SK-N-SH (cell line): ENCODE data around the gene CCAR1. TPM values are rescaled to one million over a fixed set of nuclear protein-coding genes. Genes with fewer than 3 reads are reported as not detected.
"Not testable (repeated sequence)": the region's sequence is repeated elsewhere in the genome, so short reads cannot be mapped to it uniquely, and the experiment has no call there.

Experiments used
- CTCF ChIA-PET: fragments of 300-600, 350-600 bp; formaldehyde crosslinking; extraction: SDS; loops from one replicate; lab custom pipeline; 2021; lab: Yijun Ruan, JAX
- POLR2A ChIA-PET: fragments of 350-600 bp; sonication (Branson Sonifier 250); formaldehyde crosslinking; extraction: SDS; loops from one replicate; lab custom pipeline; 2020; ENCODE audit warnings: antibody characterized with exemption, inconsistent platforms; lab: Yijun Ruan, JAX
- DNase-seq: peaks from one replicate; pipeline ENCODE4 v3.0.0; 2012
- H2AFZ ChIP-seq: fragments of 200-600 bp; sonication (generic); 2 replicates; pipeline ENCODE4 v1.8.1; 2016; ENCODE audit warnings: antibody characterized with exemption, mild to moderate bottlenecking, low read depth
- H3F3A ChIP-seq: fragments of 200-600 bp; sonication (generic); replicated peaks from 2 replicates; pipeline ENCODE3; 2016; ENCODE audit warnings: antibody characterized with exemption, mild to moderate bottlenecking; ENCODE audit not compliant: insufficient read depth
- H3K27ac ChIP-seq, 2 experiments: fragments of 200-500 bp in 1 of 2; fragments of 200-600 bp in 1 of 2; sonication (Bioruptor generic) in 1 of 2; sonication (generic), shearing (Covaris generic) in 1 of 2; 2 replicates each; pipeline versions ENCODE4 v1.5.1 to v1.6.1; 2014 to 2016; ENCODE audit warnings: low read depth in 2 of 2, inconsistent platforms in 1 of 2, low read length in 1 of 2, mild to moderate bottlenecking in 1 of 2, mixed read lengths in 1 of 2
- H3K27me3 ChIP-seq: fragments of 200-600 bp; sonication (generic), shearing (Covaris generic); 2 replicates; pipeline ENCODE4 v1.6.1; 2016; ENCODE audit warnings: mixed run types; ENCODE audit not compliant: insufficient read depth
- H3K36me3 ChIP-seq, 2 experiments: fragments of 200-500 bp in 1 of 2; fragments of 200-600 bp in 1 of 2; sonication (Bioruptor generic) in 1 of 2; sonication (generic) in 1 of 2; replicated peaks in 1 of 2; 2 replicates each; pipeline versions ENCODE3 to v1.5.1; 2014 to 2016; ENCODE audit warnings: low read length in 1 of 2, mild to moderate bottlenecking in 1 of 2; ENCODE audit not compliant: insufficient read depth in 2 of 2, control insufficient read depth in 1 of 2
- H3K4me1 ChIP-seq, 2 experiments: fragments of 200-500 bp in 1 of 2; fragments of 200-600 bp in 1 of 2; sonication (Bioruptor generic) in 1 of 2; sonication (generic), shearing (Covaris generic) in 1 of 2; 2 replicates each; pipeline versions ENCODE4 v1.5.1 to v1.6.1; 2014 to 2016; ENCODE audit warnings: low read depth in 1 of 2, low read length in 1 of 2, mixed run types in 1 of 2; ENCODE audit not compliant: insufficient read depth in 2 of 2, control insufficient read depth in 1 of 2
- H3K4me2 ChIP-seq: fragments of 200-600 bp; sonication (generic), shearing (Covaris generic); 2 replicates; pipeline ENCODE4 v1.6.1; 2017; ENCODE audit warnings: mixed run types
- H3K4me3 ChIP-seq, 2 experiments: fragments of 200-500 bp in 1 of 2; fragments of 200-600 bp in 1 of 2; sonication (Bioruptor generic) in 1 of 2; sonication (generic), shearing (Covaris generic) in 1 of 2; 2 replicates each; pipeline versions ENCODE4 v1.5.1 to v1.8.1; 2014 to 2016; ENCODE audit warnings: low read depth in 2 of 2, inconsistent platforms in 1 of 2, low read length in 1 of 2, mild to moderate bottlenecking in 1 of 2, mixed read lengths in 1 of 2, moderate library complexity in 1 of 2
- H3K79me2 ChIP-seq: fragments of 200-600 bp; sonication (generic); 2 replicates; pipeline ENCODE4 v1.8.1; 2017; ENCODE audit warnings: mild to moderate bottlenecking; ENCODE audit not compliant: insufficient read depth
- H3K9ac ChIP-seq: fragments of 200-600 bp; sonication (generic); 2 replicates; pipeline ENCODE4 v1.6.1; 2017; ENCODE audit warnings: mixed run types
- H3K9me2 ChIP-seq: fragments of 200-600 bp; sonication (generic); 2 replicates; pipeline ENCODE4 v1.6.1; 2017; ENCODE audit warnings: mixed run types
- H3K9me3 ChIP-seq: fragments of 200-600 bp; sonication (generic); 2 replicates; pipeline ENCODE4 v1.6.1; 2017; ENCODE audit warnings: mixed run types, mild to moderate bottlenecking, moderate library complexity
- H4K20me1 ChIP-seq: fragments of 200-600 bp; sonication (generic); 2 replicates; pipeline ENCODE4 v1.6.1; 2017; ENCODE audit warnings: mild to moderate bottlenecking, mixed run types; ENCODE audit not compliant: insufficient read depth
- CTCF ChIP-seq: fragments of 200-600 bp; sonication (generic); IDR thresholded peaks from 2 replicates; pipeline ENCODE4 v1.6.1; 2017; ENCODE audit warnings: antibody characterized with exemption, mild to moderate bottlenecking, moderate library complexity
- ELF1 ChIP-seq: IDR thresholded peaks from 2 replicates; pipeline ENCODE4 v1.4.0; 2012
- EP300 ChIP-seq, 2 experiments: IDR thresholded peaks; 2 replicates each; pipeline versions ENCODE4 v1.4.0 to v1.6.1; 2012; ENCODE audit warnings: borderline replicate concordance in 1 of 2, low read depth in 1 of 2, low read length in 1 of 2
- EZH2phosphoT487 ChIP-seq: fragments of 200-600 bp; sonication (generic); IDR thresholded peaks from 2 replicates; pipeline ENCODE4 v1.6.1; 2017; ENCODE audit warnings: low read depth, mixed run types, mild to moderate bottlenecking, antibody characterized with exemption, moderate library complexity, borderline replicate concordance
- FOXJ3 ChIP-seq: sonication (generic); formaldehyde crosslinking; IDR thresholded peaks from 2 replicates; pipeline ENCODE4 v1.5.1; 2020; ENCODE audit warnings: mild to moderate bottlenecking, missing genetic modification reagents
- GABPA ChIP-seq: IDR thresholded peaks from 2 replicates; pipeline ENCODE4 v1.4.0; 2012; ENCODE audit warnings: low read depth, mild to moderate bottlenecking
- GATA2 ChIP-seq: sonication (generic); formaldehyde crosslinking; IDR thresholded peaks from 2 replicates; pipeline ENCODE4 v1.5.0; 2020; ENCODE audit warnings: mild to moderate bottlenecking, missing genetic modification reagents
- JUND ChIP-seq: IDR thresholded peaks from 2 replicates; pipeline ENCODE4 v1.4.0; 2012
- MAX ChIP-seq: IDR thresholded peaks from 2 replicates; pipeline ENCODE4 v1.4.0; 2012; ENCODE audit warnings: low read depth
- MEF2A ChIP-seq: IDR thresholded peaks from 2 replicates; pipeline ENCODE4 v1.4.0; 2012; ENCODE audit warnings: low read depth, borderline replicate concordance
- MXI1 ChIP-seq: IDR thresholded peaks from 2 replicates; pipeline ENCODE4 v1.6.1; 2012; ENCODE audit warnings: mild to moderate bottlenecking, low read depth, low read length, improper control_type of control experiment
- RCOR1 ChIP-seq: fragments of 150-350 bp; IDR thresholded peaks from 2 replicates; pipeline ENCODE4 v1.6.1; 2017; ENCODE audit warnings: antibody characterized with exemption, low read length
- SIN3A ChIP-seq: IDR thresholded peaks from 2 replicates; pipeline ENCODE4 v1.6.1; 2012; ENCODE audit warnings: low read depth, mild to moderate bottlenecking, low read length, moderate library complexity, borderline replicate concordance
- SMC3 ChIP-seq: IDR thresholded peaks from 2 replicates; pipeline ENCODE4 v1.6.1; 2012; ENCODE audit warnings: low read depth, low read length, improper control_type of control experiment
- TAF1 ChIP-seq: IDR thresholded peaks from 2 replicates; pipeline ENCODE4 v1.6.1; 2012; ENCODE audit warnings: low read depth, mild to moderate bottlenecking, low read length, moderate library complexity, borderline replicate concordance
- TEAD4 ChIP-seq: IDR thresholded peaks from 2 replicates; pipeline ENCODE4 v1.4.0; 2012; ENCODE audit warnings: mild to moderate bottlenecking, borderline replicate concordance; ENCODE audit not compliant: insufficient read depth
- USF2 ChIP-seq: fragments of 150-350 bp; IDR thresholded peaks from 2 replicates; pipeline ENCODE4 v1.6.1; 2017; ENCODE audit warnings: antibody characterized with exemption, low read length, low read depth, borderline replicate concordance
- WGBS: methylation state at CpG from one replicate; pipeline ENCODE4 v1.1.6; 2017; ENCODE audit warnings: low lambda C conversion rate; 5-methylcytosine and 5-hydroxymethylcytosine counted together
- polyA plus RNA-seq, 3 experiments: library from polyadenylated mRNA; depleted of rRNA; stranded (reverse); fragments of >200 nt; gene quantifications; 2 replicates each; pipeline ENCODE4 v1.2.3, GENCODE V29; 2012
- TF ChIP-seq, protein P1 (sequence below): IDR thresholded peaks from 2 replicates; pipeline ENCODE4 v1.4.0; 2012; ENCODE audit warnings: low read depth, borderline replicate concordance
- TF ChIP-seq, protein P2 (sequence below): IDR thresholded peaks from 2 replicates; pipeline ENCODE4 v1.4.0; 2012; ENCODE audit warnings: low read depth, borderline replicate concordance

Gene CCAR1
- polyA plus RNA-seq, 1 of the 3 experiments (the other 2 are of a cell fraction): 25.7 TPM

DNA sequence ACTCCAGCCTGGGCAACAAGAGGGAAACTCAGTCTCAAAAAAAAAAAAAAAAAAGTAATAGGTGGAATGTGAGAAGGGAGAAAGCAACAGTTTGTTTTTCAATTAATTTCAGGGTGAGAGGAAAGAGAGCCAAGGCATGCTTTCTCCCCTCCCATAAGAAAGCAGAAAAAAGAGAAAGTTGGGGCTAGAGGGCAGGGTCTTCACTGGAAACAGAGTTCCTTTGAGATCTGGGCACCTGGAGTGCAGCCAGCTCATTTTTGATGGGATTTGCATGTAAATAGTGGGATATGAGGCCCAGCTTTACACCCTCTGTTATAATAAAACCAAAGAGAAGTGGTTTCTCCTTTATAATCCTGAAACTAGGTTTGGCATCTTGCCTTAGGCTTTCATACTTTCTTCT is 92.5 kb downstream of the CCAR1 start (continued):
- TF ChIP-seq, protein P1, sequence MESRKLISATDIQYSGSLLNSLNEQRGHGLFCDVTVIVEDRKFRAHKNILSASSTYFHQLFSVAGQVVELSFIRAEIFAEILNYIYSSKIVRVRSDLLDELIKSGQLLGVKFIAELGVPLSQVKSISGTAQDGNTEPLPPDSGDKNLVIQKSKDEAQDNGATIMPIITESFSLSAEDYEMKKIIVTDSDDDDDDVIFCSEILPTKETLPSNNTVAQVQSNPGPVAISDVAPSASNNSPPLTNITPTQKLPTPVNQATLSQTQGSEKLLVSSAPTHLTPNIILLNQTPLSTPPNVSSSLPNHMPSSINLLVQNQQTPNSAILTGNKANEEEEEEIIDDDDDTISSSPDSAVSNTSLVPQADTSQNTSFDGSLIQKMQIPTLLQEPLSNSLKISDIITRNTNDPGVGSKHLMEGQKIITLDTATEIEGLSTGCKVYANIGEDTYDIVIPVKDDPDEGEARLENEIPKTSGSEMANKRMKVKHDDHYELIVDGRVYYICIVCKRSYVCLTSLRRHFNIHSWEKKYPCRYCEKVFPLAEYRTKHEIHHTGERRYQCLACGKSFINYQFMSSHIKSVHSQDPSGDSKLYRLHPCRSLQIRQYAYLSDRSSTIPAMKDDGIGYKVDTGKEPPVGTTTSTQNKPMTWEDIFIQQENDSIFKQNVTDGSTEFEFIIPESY: no peak
- TF ChIP-seq ELF1 (no peak), TAF1 (no peak), EZH2phosphoT487 (no peak), SMC3 (no peak)
- TF ChIP-seq, all 33 proteins: peak for 0

DNA sequence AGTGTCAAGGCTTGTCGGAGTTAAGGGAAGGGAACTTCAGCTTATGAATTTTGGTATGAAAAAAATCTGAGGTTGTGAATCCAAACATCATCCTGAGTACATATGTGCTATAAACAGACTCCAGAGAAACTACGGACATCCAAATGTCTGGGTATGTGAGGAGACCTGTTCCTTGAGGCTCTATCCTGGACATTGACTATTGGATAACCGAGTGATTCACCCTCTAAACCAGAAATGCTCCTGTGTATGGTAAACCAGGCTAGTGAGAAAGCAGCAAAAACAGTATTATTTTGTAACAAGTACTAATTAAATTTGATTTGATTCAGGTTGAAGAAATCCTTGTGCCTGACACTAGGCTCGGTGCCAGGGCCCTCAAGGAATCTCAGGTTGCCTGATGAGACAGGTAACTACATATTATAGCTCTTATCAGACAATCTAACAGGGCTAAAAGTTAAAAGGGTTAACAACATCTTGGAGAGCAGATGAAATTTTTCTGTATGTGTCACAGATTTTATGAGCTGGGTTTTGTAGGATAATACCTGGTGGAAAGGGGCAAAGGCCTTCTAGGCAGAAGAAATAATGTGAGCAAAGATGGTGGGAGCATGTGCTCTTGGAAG is 95.9 kb downstream of the CCAR1 start:
- 51% methylated on average over 4 of the region's 4 CpGs for WGBS
- no peak for TF ChIP-seq MEF2A
- TF ChIP-seq, protein P2, sequence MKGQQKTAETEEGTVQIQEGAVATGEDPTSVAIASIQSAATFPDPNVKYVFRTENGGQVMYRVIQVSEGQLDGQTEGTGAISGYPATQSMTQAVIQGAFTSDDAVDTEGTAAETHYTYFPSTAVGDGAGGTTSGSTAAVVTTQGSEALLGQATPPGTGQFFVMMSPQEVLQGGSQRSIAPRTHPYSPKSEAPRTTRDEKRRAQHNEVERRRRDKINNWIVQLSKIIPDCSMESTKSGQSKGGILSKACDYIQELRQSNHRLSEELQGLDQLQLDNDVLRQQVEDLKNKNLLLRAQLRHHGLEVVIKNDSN: no peak
- TF ChIP-seq ELF1: no peak
- TF ChIP-seq JUND: no peak
- TF ChIP-seq RCOR1: no peak
- no peak for TF ChIP-seq GATA2 (CRISPR knock-in tag)
- no peak for TF ChIP-seq SIN3A
- no peak for TF ChIP-seq TEAD4
- TF ChIP-seq MXI1: no peak
- TF ChIP-seq MAX: no peak
- no peak for TF ChIP-seq CTCF
- no peak for TF ChIP-seq EP300 (IDR thresholded peaks at IDR 0.05; ENCODE audit: borderline replicate concordance in 1 of 2, low read depth in 1 of 2, low read length in 1 of 2)
- no peak for TF ChIP-seq GABPA
- no peak for TF ChIP-seq FOXJ3 (CRISPR knock-in tag)
- TF ChIP-seq TAF1: no peak
- TF ChIP-seq EZH2phosphoT487: no peak
- no peak for TF ChIP-seq USF2
- TF ChIP-seq, all 33 proteins: peak for 0
- Histone ChIP-seq H3K9me3 (no peaks in the 10 kb centered on the region), H3F3A (no peaks in the 10 kb centered on the region), H3K9me2 (no peaks in the 10 kb centered on the region), H3K79me2 (no peaks in the 10 kb centered on the region), H2AFZ (no peak overlapping the region), H3K4me2 (no peak overlapping the region), H3K4me3 (no peak overlapping the region), H3K27me3 (no peaks in the 10 kb centered on the region), H3K9ac (no peak overlapping the region), H4K20me1 (no peaks in the 10 kb centered on the region), H3K4me1 (no peaks in the 10 kb centered on the region), H3K27ac (no peak overlapping the region), H3K36me3 (no peaks in the 10 kb centered on the region)
- DNase-seq: no peak
- ChIA-PET CTCF (interaction anchor here (0.5 kb wide), 1 partner anchor 167 kb away, joined by 3 read pairs; no protein-coding TSS in a partner anchor), POLR2A (no interaction called here)

- DNase-seq, H4K20me1 ChIP-seq, H2AFZ ChIP-seq, H3K4me3 ChIP-seq, H3K4me2 ChIP-seq, H3K9me2 ChIP-seq, H3K9me3 ChIP-seq, H3K79me2 ChIP-seq, H3F3A ChIP-seq, H3K36me3 ChIP-seq, POLR2A ChIA-PET, H3K27me3 ChIP-seq, H3K9ac ChIP-seq, H3K27ac ChIP-seq, H3K4me1 ChIP-seq: not testable (repeated sequence)
- WGBS: no CpG with 5 or more reads among the region's 1 CpG
- CTCF ChIA-PET: interaction anchor here (1.1 kb wide), 1 partner anchor 80 kb away, joined by 3 read pairs; no protein-coding TSS in a partner anchor
Measured at GRCh38 chr10:68820359-68820758, 99.3 kb downstream of the CCAR1 start.
